K562 (cell line): Measurements from ENCODE around the gene TRIM4. TPM values are rescaled to one million over a fixed set of nuclear protein-coding genes. Genes with fewer than 3 reads are reported as not detected.

Source experiments
- ATAC-seq: fragments of 200-7000 bp; cut with Tn5 transposase; 3 replicates; pipeline ENCODE4 v1.9.1; 2020; ENCODE audit warnings: moderate library complexity
- Bru-seq: library from RNA; stranded (reverse); fragments of 400-500 nt; gene quantifications from one replicate; lab custom pipeline; 2021; lab: Mats Ljungman, UMichigan
- BruChase-seq, 2 experiments: library from RNA; stranded (reverse); fragments of 400-500 nt; gene quantifications; one replicate each; lab custom pipeline; 2021; lab: Mats Ljungman, UMichigan
- BruUV-seq: library from RNA; stranded (reverse); fragments of 400-500 nt; replicated peaks from 2 replicates; lab custom pipeline; 2021; lab: Mats Ljungman, UMichigan
- CTCF ChIA-PET: fragments of 300-600 bp; formaldehyde crosslinking; extraction: SDS; loops from one replicate; lab custom pipeline; 2021; ENCODE audit warnings: low intra/inter-chr PET ratio; lab: Yijun Ruan, JAX
- POLR2A ChIA-PET: fragments of 300-600, 350-650 bp; sonication (Branson Sonifier 250); formaldehyde crosslinking; extraction: SDS; loops from one replicate; lab custom pipeline; 2021; ENCODE audit warnings: antibody characterized with exemption, inconsistent platforms; lab: Yijun Ruan, JAX
- DNase-seq, 4 experiments: peaks; one replicate each; pipeline versions ENCODE4 v3.0.0 to v3.0.0-alpha.2; 2011 to 2018; ENCODE audit warnings: low spot score in 3 of 4, mixed read lengths in 3 of 4; ENCODE audit errors: extremely low read depth in 1 of 4
- FAIRE-seq: peaks from 2 replicates; lab custom pipeline; 2011; peaks lifted over from hg19 to GRCh38; lab: Jason Lieb, UNC
- H2AFZ ChIP-seq: 2 replicates; pipeline ENCODE4 v1.6.0; 2011; ENCODE audit warnings: low read depth, low read length, control low read depth, inconsistent platforms
- H3K27ac ChIP-seq: fragments of 200-600 bp; 3 replicates; pipeline ENCODE4 v1.8.0; 2011; ENCODE audit warnings: low read depth, mild to moderate bottlenecking, control low read depth, inconsistent platforms, low read length, moderate library complexity, mixed read lengths; ENCODE audit errors: extremely low read depth
- H3K27me3 ChIP-seq, 2 experiments: fragments of 300-600 bp in 1 of 2; 2 replicates in 1 of 2; 3 replicates in 1 of 2; pipeline versions ENCODE4 v1.6.0 to v1.8.0; 2011; ENCODE audit warnings: inconsistent platforms in 2 of 2, low read length in 2 of 2, mild to moderate bottlenecking in 1 of 2, mixed read lengths in 1 of 2, moderate library complexity in 1 of 2; ENCODE audit not compliant: control insufficient read depth in 2 of 2, insufficient read depth in 2 of 2
- H3K36me3 ChIP-seq: fragments of 300-600 bp; 3 replicates; pipeline ENCODE4 v1.8.0; 2011; ENCODE audit warnings: mild to moderate bottlenecking, low read length, inconsistent platforms; ENCODE audit not compliant: control insufficient read depth, insufficient read depth
- H3K4me1 ChIP-seq, 2 experiments: fragments of 200-600 bp in 1 of 2; replicated peaks in 1 of 2; 2 replicates in 1 of 2; 3 replicates in 1 of 2; pipeline versions ENCODE4 v1.5.1 to v1.8.0; 2011; ENCODE audit warnings: inconsistent platforms in 2 of 2, low read length in 2 of 2, mild to moderate bottlenecking in 1 of 2, mixed read lengths in 1 of 2, moderate library complexity in 1 of 2; ENCODE audit not compliant: control insufficient read depth in 2 of 2, insufficient read depth in 2 of 2
- H3K4me2 ChIP-seq: 2 replicates; pipeline ENCODE4 v1.6.1; 2011; ENCODE audit warnings: low read length, control low read depth, inconsistent platforms, mixed read lengths; ENCODE audit not compliant: insufficient read depth
- H3K4me3 ChIP-seq: fragments of 200-600 bp; sonication (generic), shearing (Covaris generic); 2 replicates; pipeline ENCODE4 v1.5.1; 2016; ENCODE audit warnings: control low read depth, inconsistent platforms
- H3K79me2 ChIP-seq: fragments of 200-600 bp; 3 replicates; pipeline ENCODE4 v1.8.0; 2011; ENCODE audit warnings: low read length, inconsistent platforms; ENCODE audit not compliant: control insufficient read depth, insufficient read depth
- H3K9ac ChIP-seq, 2 experiments: 2 replicates each; pipeline versions ENCODE4 v1.6.0 to v1.6.1; 2011; ENCODE audit warnings: low read depth in 2 of 2, low read length in 2 of 2, control low read depth in 1 of 2, inconsistent platforms in 1 of 2, mild to moderate bottlenecking in 1 of 2, mixed read lengths in 1 of 2; ENCODE audit not compliant: insufficient read depth in 1 of 2
- H3K9me1 ChIP-seq: one replicate; pipeline ENCODE4 v1.6.0; 2011; ENCODE audit warnings: inconsistent platforms, mild to moderate bottlenecking, low read length, moderate library complexity; ENCODE audit not compliant: control insufficient read depth, insufficient read depth
- H3K9me3 ChIP-seq: replicated peaks from 2 replicates; pipeline ENCODE4 v1.5.1; 2011; ENCODE audit warnings: low read depth, low read length, inconsistent platforms; ENCODE audit not compliant: control insufficient read depth, insufficient read depth
- H4K20me1 ChIP-seq: replicated peaks from 2 replicates; pipeline ENCODE4 v1.6.1; 2011; ENCODE audit warnings: low read length, inconsistent platforms, mixed read lengths; ENCODE audit not compliant: control insufficient read depth, insufficient read depth
- BCOR ChIP-seq: fragments of 450-650 bp; IDR thresholded peaks from 2 replicates; pipeline ENCODE4 v1.6.1; 2016
- GABPB2 ChIP-seq: fragments of 250-450 bp; sonication (Bioruptor Pico); conservative IDR thresholded peaks from 2 replicates; pipeline ENCODE4 v1.5.1; 2021; ENCODE audit warnings: mild to moderate bottlenecking
- RUNX1 ChIP-seq: sonication (generic); IDR thresholded peaks from 2 replicates; pipeline ENCODE4 v1.6.1; 2016; ENCODE audit warnings: antibody characterized with exemption, low read depth
- ZNF316 ChIP-seq: fragments of 450-650 bp; IDR thresholded peaks from 2 replicates; pipeline ENCODE4 v1.6.1; 2016
- WGBS: fragments of 100-300 bp; shearing (Covaris generic); methylation state at CpG from one replicate; pipeline ENCODE4 v1.1.6; 2016; ENCODE audit warnings: low coverage, mixed read lengths; ENCODE audit not compliant: insufficient coverage; ENCODE audit errors: missing lambda C conversion rate; 5-methylcytosine and 5-hydroxymethylcytosine counted together
- in situ Hi-C: fragments of 300-500 bp; cut with MboI; formaldehyde crosslinking; loops from 4 replicates; pipeline ENCODE4 v1.15.0; 2018; ENCODE audit warnings: inconsistent platforms, mixed read lengths
- intact Hi-C: fragments of 100-400 bp; cut with micrococcal nuclease; formaldehyde crosslinking; loops from 2 replicates; pipeline ENCODE4 v1.14.2; 2022
- long read RNA-seq, 3 experiments: library from polyadenylated mRNA in 2 of 3; library from RNA in 1 of 3; unstranded in 2 of 3; stranded (forward) in 1 of 3; transcript quantifications; one replicate each; pipeline ENCODE4 v2.0.0, GENCODE V29; 2019 to 2022
- polyA minus RNA-seq, 3 experiments: library from RNA; depleted of rRNA, polyadenylated mRNA; stranded (reverse); fragments of >200 nt; gene quantifications; 2 replicates each; pipeline ENCODE4 v1.2.3, GENCODE V29; 2011
- polyA plus RNA-seq, 8 experiments: library from polyadenylated mRNA; depleted of rRNA in 4 of 8; stranded (reverse) in 5 of 8; unstranded in 3 of 8; fragments of >200 nt; fragmentation: Nextera tagmentation in 2 of 8; fragmentation: Illumina TruSeq in 1 of 8; extraction: Ambion mirVana in 2 of 8; extraction: Trizol in 1 of 8; gene quantifications; 2 replicates each; pipeline versions ENCODE4 v1.2.1 to v1.2.3, GENCODE V29; 2011 to 2014; ENCODE audit warnings: inconsistent platforms in 1 of 8, missing spikeins in 1 of 8
- total RNA-seq, 7 experiments: library from RNA; depleted of rRNA in 6 of 7; stranded (reverse); fragments of >200 nt in 6 of 7; fragmentation: Illumina TruSeq in 2 of 7; extraction: Trizol in 2 of 7; gene quantifications; 2 replicates each; pipeline versions ENCODE4 v1.2.1 to v1.2.3, GENCODE V29; 2011 to 2021; ENCODE audit warnings: low replicate concordance in 1 of 7
- TF ChIP-seq, protein P1 (sequence below): fragments of 250-450 bp; sonication (Bioruptor Pico); IDR thresholded peaks from 2 replicates; pipeline ENCODE4 v1.6.1; 2021; ENCODE audit warnings: mild to moderate bottlenecking
- TF ChIP-seq, protein P2 (sequence below): IDR thresholded peaks from 2 replicates; pipeline ENCODE4 v1.6.1; 2014; ENCODE audit warnings: antibody characterized with exemption
- TF ChIP-seq, protein P3 (sequence below): fragments of 250-450 bp; sonication (Bioruptor Pico); IDR thresholded peaks from 2 replicates; pipeline ENCODE4 v1.8.0; 2021; ENCODE audit warnings: mild to moderate bottlenecking, moderate library complexity

The TRIM4 gene, protein sequence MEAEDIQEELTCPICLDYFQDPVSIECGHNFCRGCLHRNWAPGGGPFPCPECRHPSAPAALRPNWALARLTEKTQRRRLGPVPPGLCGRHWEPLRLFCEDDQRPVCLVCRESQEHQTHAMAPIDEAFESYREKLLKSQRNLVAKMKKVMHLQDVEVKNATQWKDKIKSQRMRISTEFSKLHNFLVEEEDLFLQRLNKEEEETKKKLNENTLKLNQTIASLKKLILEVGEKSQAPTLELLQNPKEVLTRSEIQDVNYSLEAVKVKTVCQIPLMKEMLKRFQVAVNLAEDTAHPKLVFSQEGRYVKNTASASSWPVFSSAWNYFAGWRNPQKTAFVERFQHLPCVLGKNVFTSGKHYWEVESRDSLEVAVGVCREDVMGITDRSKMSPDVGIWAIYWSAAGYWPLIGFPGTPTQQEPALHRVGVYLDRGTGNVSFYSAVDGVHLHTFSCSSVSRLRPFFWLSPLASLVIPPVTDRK
- total RNA-seq (2011; cell fraction: chromatin; rRNA removed; ENCODE audit: low replicate concordance): 21.7 and 47.1 TPM in 2 replicates
- total RNA-seq (2011; cell fraction: nucleolus; rRNA removed): 15.0 and 17.9 TPM in 2 replicates
- 22.7 and 31.2 TPM in 2 replicates for total RNA-seq (2011; cell fraction: nucleoplasm; rRNA removed)
- total RNA-seq (2014; rRNA removed) (22.5 TPM in 2 replicates), total RNA-seq (2014; rRNA removed; fragmentation: Illumina TruSeq; extraction: Trizol) (22.4 and 23.2 TPM in 2 replicates), total RNA-seq (2015; rRNA removed; fragmentation: Illumina TruSeq; extraction: Trizol) (22.2 and 28.3 TPM in 2 replicates), total RNA-seq (2021) (23.1 and 23.7 TPM in 2 replicates), polyA plus RNA-seq (2011; rRNA removed) (13.6 and 16.0 TPM in 2 replicates), polyA plus RNA-seq (2014; fragmentation: Illumina TruSeq; extraction: Trizol) (23.0 and 25.8 TPM in 2 replicates), polyA plus RNA-seq (2014; fragmentation: Nextera tagmentation; extraction: Ambion mirVana) (1 to 10 TPM; 6.2 to 6.5 TPM), polyA plus RNA-seq (2014; rRNA removed) (18.8 and 21.6 TPM in 2 replicates), polyA minus RNA-seq (2011; rRNA and poly(A)+ RNA removed) (24.4 TPM in 2 replicates), Bru-seq, nascent RNA (percentile 84 among the genes with signal in this experiment), BruChase-seq, experiment 1, labeled RNA remaining after a 2-hour chase (percentile 86 among the genes with signal in this experiment), BruChase-seq, experiment 2, labeled RNA remaining after a 6-hour chase (percentile 81 among the genes with signal in this experiment)
- polyA plus RNA-seq (2011; cell fraction: cytosol; rRNA removed): 9.9 and 10.9 TPM in 2 replicates
- 11.6 and 12.1 TPM in 2 replicates for polyA plus RNA-seq (2011; cell fraction: nucleus; rRNA removed)
- polyA plus RNA-seq (2012): 19.1 and 33.8 TPM in 2 replicates
- 10.3 and 11.6 TPM in 2 replicates for polyA minus RNA-seq (2011; cell fraction: cytosol; rRNA and poly(A)+ RNA removed)
- 11.8 and 16.4 TPM in 2 replicates for polyA minus RNA-seq (2011; cell fraction: nucleus; rRNA and poly(A)+ RNA removed)
- long read RNA-seq, experiment 1, transcript TRIM4-202 (6 exons, 1,942 nt): minor isoform, 17 of 126 reads
- long read RNA-seq, experiment 1, transcript TRIM4-201 (6 exons, 3,374 nt): major isoform, 77 of 126 reads
- long read RNA-seq, experiment 1, partial matches to known transcripts: 8 of 126 reads
- long read RNA-seq, experiment 1, other reads (novel, unspliced or antisense): 24 of 126 reads
- long read RNA-seq, experiment 2, transcript TRIM4-201 (6 exons, 3,374 nt): major isoform, 6 of 25 reads
- long read RNA-seq, experiment 2, partial matches to known transcripts: 1 of 25 reads
- long read RNA-seq, experiment 2, other reads (novel, unspliced or antisense): 15 of 25 reads
- long read RNA-seq, experiment 3, transcript TRIM4-201 (6 exons, 3,374 nt): major isoform, 14 of 27 reads
- long read RNA-seq, experiment 3, partial matches to known transcripts: 2 of 27 reads
- long read RNA-seq, experiment 3, other reads (novel, unspliced or antisense): 7 of 27 reads

DNA sequence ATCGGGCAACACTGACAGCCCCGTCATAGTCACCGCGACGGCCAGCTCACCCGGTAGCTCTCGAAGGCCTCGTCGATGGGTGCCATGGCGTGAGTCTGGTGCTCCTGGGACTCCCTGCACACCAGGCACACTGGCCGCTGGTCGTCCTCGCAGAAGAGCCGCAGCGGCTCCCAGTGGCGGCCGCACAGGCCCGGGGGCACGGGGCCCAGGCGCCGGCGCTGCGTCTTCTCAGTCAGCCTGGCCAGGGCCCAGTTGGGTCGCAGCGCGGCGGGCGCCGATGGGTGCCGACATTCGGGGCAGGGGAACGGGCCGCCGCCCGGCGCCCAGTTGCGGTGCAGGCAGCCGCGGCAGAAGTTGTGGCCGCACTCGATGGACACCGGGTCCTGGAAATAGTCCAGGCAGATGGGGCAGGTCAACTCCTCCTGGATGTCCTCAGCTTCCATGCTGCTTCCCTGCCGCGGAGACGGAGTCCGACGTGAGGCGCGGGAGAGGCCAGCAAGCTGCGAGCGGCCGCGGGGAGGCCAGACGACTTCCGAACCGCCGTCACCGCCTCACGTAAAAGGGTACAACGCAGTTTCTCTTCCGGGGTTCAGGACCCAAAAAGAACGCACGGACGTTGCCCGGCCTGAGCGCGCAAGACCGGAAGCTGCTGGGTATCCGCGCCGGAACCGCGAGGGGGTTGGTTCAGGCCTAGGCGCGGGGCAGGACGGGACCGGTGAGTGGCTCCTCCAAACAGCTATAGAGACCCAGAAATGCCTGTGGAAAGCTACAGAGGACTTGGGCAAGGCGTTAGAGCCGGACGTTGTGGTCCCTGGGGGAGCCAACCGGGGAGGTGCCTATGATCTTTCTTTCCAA, at the start of gene TRIM4:
Gene TRIM4 (minus strand): TSS at position 572 of the 855 bp plus-strand sequence. CDS start 129 bp downstream, at position 443.
- BruUV-seq: TSS peak; percentile 60
- peak within 1 kb of the TSS; percentile 95 for H3K4me2 ChIP-seq
- FAIRE-seq: peak; percentile 96
- CTCF ChIA-PET: no interaction called here
- POLR2A ChIA-PET: interaction anchor here (0.6 to 2.2 kb wide), 24 partner anchors 9 to 1053 kb away, joined by 3 to 7 read pairs (median 4); partner anchors contain the start of genes OR2AE1, ZKSCAN1, ZNF655 and ZSCAN25
- peak; percentile 99 for ATAC-seq
- no peaks in the 10 kb centered on the region for H3K9me1 ChIP-seq
- peak within 1 kb of the TSS; percentile 96 for H2AFZ ChIP-seq
- H3K4me3 ChIP-seq: peak within 1 kb of the TSS; percentile 86
- peaks cover 13 to 18% of the 10 kb centered on the region in 2 experiments; a peak in 4 of 5 replicates for H3K4me1 ChIP-seq
- H3K9ac ChIP-seq: peak within 1 kb of the TSS; percentile 90 to 97
- H3K27me3 ChIP-seq: no peaks in the 10 kb centered on the region
- intact Hi-C loops: loop anchor here (2.0 to 5.0 kb wide), 3 partner anchors 60 to 287 kb away; no protein-coding TSS in a partner anchor
- peaks cover 37% of the 10 kb centered on the region for H3K36me3 ChIP-seq
- no peaks in the 10 kb centered on the region for H3K9me3 ChIP-seq
- peaks cover 11% of the 10 kb centered on the region; the same call in 1 of the 2 replicates for H4K20me1 ChIP-seq
- H3K27ac ChIP-seq: peak within 1 kb of the TSS; percentile 81
- H3K79me2 ChIP-seq: peaks cover 52% of the 10 kb centered on the region
- under 1% methylated on average over 74 of the region's 81 CpGs for WGBS
- peak; percentile 96 to 97 (median 96) for DNase-seq
- in situ Hi-C loops: loop anchor here (5.0 kb wide), 2 partner anchors 73 to 208 kb away; partner anchors contain the start of gene MBLAC1
- TF ChIP-seq, protein P1, sequence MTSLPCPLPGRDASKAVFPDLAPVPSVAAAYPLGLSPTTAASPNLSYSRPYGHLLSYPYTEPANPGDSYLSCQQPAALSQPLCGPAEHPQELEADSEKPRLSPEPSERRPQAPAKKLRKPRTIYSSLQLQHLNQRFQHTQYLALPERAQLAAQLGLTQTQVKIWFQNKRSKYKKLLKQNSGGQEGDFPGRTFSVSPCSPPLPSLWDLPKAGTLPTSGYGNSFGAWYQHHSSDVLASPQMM (CRISPR knock-in tag): no peak
- TF ChIP-seq RUNX1: no peak
- no peak for TF ChIP-seq GABPB2 (CRISPR knock-in tag)
- no peak for TF ChIP-seq ZNF316
- TF ChIP-seq BCOR: no peak
- TF ChIP-seq, protein P2, sequence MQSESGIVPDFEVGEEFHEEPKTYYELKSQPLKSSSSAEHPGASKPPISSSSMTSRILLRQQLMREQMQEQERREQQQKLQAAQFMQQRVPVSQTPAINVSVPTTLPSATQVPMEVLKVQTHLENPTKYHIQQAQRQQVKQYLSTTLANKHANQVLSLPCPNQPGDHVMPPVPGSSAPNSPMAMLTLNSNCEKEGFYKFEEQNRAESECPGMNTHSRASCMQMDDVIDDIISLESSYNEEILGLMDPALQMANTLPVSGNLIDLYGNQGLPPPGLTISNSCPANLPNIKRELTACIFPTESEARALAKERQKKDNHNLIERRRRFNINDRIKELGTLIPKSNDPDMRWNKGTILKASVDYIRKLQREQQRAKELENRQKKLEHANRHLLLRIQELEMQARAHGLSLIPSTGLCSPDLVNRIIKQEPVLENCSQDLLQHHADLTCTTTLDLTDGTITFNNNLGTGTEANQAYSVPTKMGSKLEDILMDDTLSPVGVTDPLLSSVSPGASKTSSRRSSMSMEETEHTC: no peak
- TF ChIP-seq, protein P3, sequence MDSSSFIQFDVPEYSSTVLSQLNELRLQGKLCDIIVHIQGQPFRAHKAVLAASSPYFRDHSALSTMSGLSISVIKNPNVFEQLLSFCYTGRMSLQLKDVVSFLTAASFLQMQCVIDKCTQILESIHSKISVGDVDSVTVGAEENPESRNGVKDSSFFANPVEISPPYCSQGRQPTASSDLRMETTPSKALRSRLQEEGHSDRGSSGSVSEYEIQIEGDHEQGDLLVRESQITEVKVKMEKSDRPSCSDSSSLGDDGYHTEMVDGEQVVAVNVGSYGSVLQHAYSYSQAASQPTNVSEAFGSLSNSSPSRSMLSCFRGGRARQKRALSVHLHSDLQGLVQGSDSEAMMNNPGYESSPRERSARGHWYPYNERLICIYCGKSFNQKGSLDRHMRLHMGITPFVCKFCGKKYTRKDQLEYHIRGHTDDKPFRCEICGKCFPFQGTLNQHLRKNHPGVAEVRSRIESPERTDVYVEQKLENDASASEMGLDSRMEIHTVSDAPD: no peak
